ENCODE data around the gene WRNIP1.
A peak's percentile ranks its signal among the peaks of the same experiment; 100 is the strongest.

Gene WRNIP1

GRCh38 chr6:2740581-2740980, 24.6 kb upstream of the WRNIP1 start:
- no peak for DNase-seq

GRCh38 chr6:2741756-2742155, 23.4 kb upstream of the WRNIP1 start:
- DNase-seq = no peak

GRCh38 chr6:2743280-2744208, 21.6 kb upstream of the WRNIP1 start:
- DNase-seq = no peak

GRCh38 chr6:2744209-2744771, 20.9 kb upstream of the WRNIP1 start:
- peak in 21 of 58 donors; percentile 8 to 72 (median 30) for DNase-seq

- no peak for DNase-seq
Observed at GRCh38 chr6:2744778-2745177, 20.4 kb upstream of the WRNIP1 start.

- no peak for DNase-seq
Observed at GRCh38 chr6:2745246-2745645, 19.9 kb upstream of the WRNIP1 start.

GRCh38 chr6:2746557-2747061, 18.6 kb upstream of the WRNIP1 start:
- DNase-seq = no peak

- no peak for DNase-seq
Observed at GRCh38 chr6:2748183-2748582, 17.0 kb upstream of the WRNIP1 start.

GRCh38 chr6:2749969-2750600, 15.1 kb upstream of the WRNIP1 start:
- peak in 46 of 58 donors; percentile 8 to 73 (median 38) for DNase-seq

GRCh38 chr6:2750832-2751231, 14.4 kb upstream of the WRNIP1 start, which contains the start of gene MYLK4:
MYLK4 (minus strand) TSS chr6:2750922; CDS start chr6:2749294, 1,628 bp downstream.
- no peak for DNase-seq

- no peak for DNase-seq
Observed at GRCh38 chr6:2751871-2752270, 13.3 kb upstream of the WRNIP1 start.

GRCh38 chr6:2752477-2753109, 12.6 kb upstream of the WRNIP1 start:
- no peak for DNase-seq

- peak in 2 of 58 donors; percentile 19 to 28 for DNase-seq
Observed at GRCh38 chr6:2753110-2753489, 12.1 kb upstream of the WRNIP1 start.

GRCh38 chr6:2753743-2754142, 11.4 kb upstream of the WRNIP1 start:
- no peak for DNase-seq

GRCh38 chr6:2754393-2754792, 10.8 kb upstream of the WRNIP1 start:
- no peak for DNase-seq

GRCh38 chr6:2754911-2755310, 10.3 kb upstream of the WRNIP1 start:
- no peak for DNase-seq

- DNase-seq = no peak
Observed at GRCh38 chr6:2755456-2755855, 9.7 kb upstream of the WRNIP1 start.

- no peak for DNase-seq
Observed at GRCh38 chr6:2756241-2756640, 9.0 kb upstream of the WRNIP1 start.

GRCh38 chr6:2756687-2757224, 8.4 kb upstream of the WRNIP1 start:
- no peak for DNase-seq

- DNase-seq = no peak
Observed at GRCh38 chr6:2758980-2759379, 6.2 kb upstream of the WRNIP1 start.

Data from anterior cingulate cortex (tissue), 58 donors.